ENCODE measurements around the gene TCEAL7.
"Not testable (repeated sequence)": the region's sequence is repeated elsewhere in the genome, so short reads cannot be mapped to it uniquely, and the experiment has no call there.

The TCEAL7 gene

GRCh38 chrX:103329991-103330390 is at the start of gene TCEAL7:
TSS of gene TCEAL7 (plus strand) at chrX:103330239. CDS start at chrX:103331404, 1,165 bp downstream.
- peak within 1 kb of the TSS; percentile 67 for H3K4me3 ChIP-seq (ENCODE audit: low read length)
- peak within 1 kb of the TSS; percentile 73 for H3K9ac ChIP-seq (ENCODE audit: low read length)
- H3K27ac ChIP-seq (ENCODE audit: low read length) = peak within 1 kb of the TSS; percentile 19

DNA sequence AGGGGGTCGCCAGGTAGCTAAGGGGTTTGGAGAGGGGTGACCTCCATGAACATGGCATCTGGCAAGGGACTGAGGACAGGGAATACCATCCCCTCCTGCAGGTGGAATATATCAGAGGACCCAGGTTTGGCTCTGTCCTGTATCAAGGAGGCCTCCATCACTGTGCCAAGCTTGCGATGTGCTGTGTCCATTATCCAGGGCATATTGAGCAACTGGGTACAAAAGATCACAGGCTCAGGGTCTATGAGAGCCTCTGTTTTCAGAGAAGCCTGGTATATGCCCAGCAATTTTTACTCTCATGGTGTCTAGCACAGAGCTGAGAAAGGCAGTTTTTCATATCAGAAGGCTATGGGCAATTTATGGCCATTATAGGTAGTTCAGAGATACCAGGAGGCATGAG is 36.9 kb upstream of the TCEAL7 start:
- H3K27me3 ChIP-seq (ENCODE audit: control insufficient read depth, insufficient read depth, low read length) = peaks cover 35% of the 10 kb centered on the region
- H3K4me1 ChIP-seq (ENCODE audit: control insufficient read depth, low read depth, low read length) = peaks cover 15% of the 10 kb centered on the region
- H3K27ac ChIP-seq (ENCODE audit: low read length) = no peak overlapping the region
- no peaks in the 10 kb centered on the region for H3K36me3 ChIP-seq (ENCODE audit: control insufficient read depth, low read depth, low read length)
- no peak overlapping the region for H3K9ac ChIP-seq (ENCODE audit: low read length)
- no peaks in the 10 kb centered on the region for H3K9me3 ChIP-seq (ENCODE audit: control insufficient read depth, low read depth, low read length)
- H3K4me3 ChIP-seq (ENCODE audit: low read length) = no peak overlapping the region

More at GRCh38 chrX:103329991-103330390, at the start of gene TCEAL7:
- peaks cover 32% of the 10 kb centered on the region for H3K4me1 ChIP-seq (ENCODE audit: control insufficient read depth, low read depth, low read length)
- H3K36me3 ChIP-seq (ENCODE audit: control insufficient read depth, low read depth, low read length) = no peaks in the 10 kb centered on the region
- no peaks in the 10 kb centered on the region for H3K27me3 ChIP-seq (ENCODE audit: control insufficient read depth, insufficient read depth, low read length)
- no peaks in the 10 kb centered on the region for H3K9me3 ChIP-seq (ENCODE audit: control insufficient read depth, low read depth, low read length)

DNA sequence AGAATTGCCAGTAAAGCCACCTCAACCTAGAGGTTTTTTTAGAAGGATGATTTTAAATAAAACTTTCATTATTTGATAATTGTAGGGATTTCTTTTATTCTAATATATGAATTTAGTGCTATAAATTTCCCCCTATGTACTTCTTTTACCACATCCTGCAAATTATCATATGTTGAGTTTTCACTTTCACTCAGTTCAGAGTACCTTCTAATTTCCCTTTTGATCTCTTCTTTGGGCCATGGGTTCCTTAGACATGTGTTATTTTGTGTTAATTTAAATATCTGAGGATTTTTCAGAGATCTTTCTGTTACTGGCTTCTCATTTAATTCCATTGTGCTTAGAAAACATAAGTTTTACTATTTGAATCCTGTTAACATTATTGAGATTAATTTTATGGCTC is 25.3 kb upstream of the TCEAL7 start:
- no peaks in the 10 kb centered on the region for H3K9me3 ChIP-seq (ENCODE audit: control insufficient read depth, low read depth, low read length)
- peaks cover 11% of the 10 kb centered on the region for H3K36me3 ChIP-seq (ENCODE audit: control insufficient read depth, low read depth, low read length)
- H3K4me3 ChIP-seq (ENCODE audit: low read length) = no peak overlapping the region
- H3K27ac ChIP-seq (ENCODE audit: low read length) = no peak overlapping the region
- no peak overlapping the region for H3K9ac ChIP-seq (ENCODE audit: low read length)
- no peaks in the 10 kb centered on the region for H3K4me1 ChIP-seq (ENCODE audit: control insufficient read depth, low read depth, low read length)
- H3K27me3 ChIP-seq (ENCODE audit: control insufficient read depth, insufficient read depth, low read length) = no peaks in the 10 kb centered on the region

- not testable (repeated sequence) for H3K9me3 ChIP-seq (ENCODE audit: control insufficient read depth, low read depth, low read length); H3K4me3 ChIP-seq (ENCODE audit: low read length); H3K27ac ChIP-seq (ENCODE audit: low read length); H3K27me3 ChIP-seq (ENCODE audit: control insufficient read depth, insufficient read depth, low read length); H3K9ac ChIP-seq (ENCODE audit: low read length); H3K4me1 ChIP-seq (ENCODE audit: control insufficient read depth, low read depth, low read length)
- peaks cover 11% of the 10 kb centered on the region for H3K36me3 ChIP-seq (ENCODE audit: control insufficient read depth, low read depth, low read length)
Measured at GRCh38 chrX:103305666-103306065, 24.4 kb upstream of the TCEAL7 start.

GRCh38 chrX:103309860-103310554 is 20.0 kb upstream of the TCEAL7 start:
- peak overlapping the region; percentile 87 for H3K9ac ChIP-seq (ENCODE audit: low read length)

DNA sequence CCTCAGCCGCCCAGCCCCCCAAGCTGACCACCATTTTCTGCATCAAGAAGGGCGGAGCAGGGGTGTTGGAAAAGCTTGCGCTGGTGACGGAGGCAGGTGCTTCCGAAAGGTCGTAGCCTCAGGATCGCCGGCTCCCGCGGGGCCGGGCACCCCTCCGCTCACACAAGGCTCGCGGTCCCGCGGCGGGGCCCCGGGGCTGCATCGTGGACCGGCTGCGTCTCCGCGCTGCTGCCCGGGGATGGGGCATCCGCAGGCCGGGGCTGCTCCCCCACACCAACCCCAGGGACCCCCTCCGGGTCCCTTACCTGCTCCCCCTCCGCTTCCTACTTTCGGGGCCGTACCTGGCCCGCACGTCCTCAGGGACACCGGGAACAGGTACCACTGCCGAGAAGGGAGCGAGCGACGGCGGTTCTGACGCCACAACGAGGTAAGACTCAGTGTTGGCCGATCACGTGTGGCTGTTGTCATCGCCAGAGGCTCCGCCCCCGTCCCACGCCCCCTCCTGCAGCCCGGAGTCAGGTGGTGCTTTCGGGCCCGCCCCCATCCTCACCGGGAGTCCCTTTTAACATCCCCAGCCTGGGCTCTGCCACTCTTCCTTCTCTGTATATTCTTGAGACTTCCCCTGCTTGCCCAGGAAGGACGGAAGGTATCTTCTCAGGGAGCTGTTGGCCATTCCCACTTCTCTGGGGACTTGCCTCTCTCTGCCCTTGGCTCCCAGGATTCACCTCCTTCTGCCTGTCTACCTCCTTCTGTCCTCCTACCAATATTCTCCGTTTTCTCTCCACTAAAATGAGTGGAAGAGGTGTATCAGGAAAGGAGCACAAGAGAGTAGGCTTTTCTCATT is 19.3 kb upstream of the TCEAL7 start, which contains the start of gene BEX2:
Gene BEX2 (minus strand): TSS at position 436 of the 844 bp plus-strand sequence. CDS start 1,014 bp downstream, outside the sequence.
- H3K4me1 ChIP-seq (ENCODE audit: control insufficient read depth, low read depth, low read length) = peaks cover 6% of the 10 kb centered on the region
- no peak within 1 kb of the TSS for H3K27ac ChIP-seq (ENCODE audit: low read length)
- peak within 1 kb of the TSS; percentile 86 for H3K4me3 ChIP-seq (ENCODE audit: low read length)
- peaks cover 11% of the 10 kb centered on the region for H3K36me3 ChIP-seq (ENCODE audit: control insufficient read depth, low read depth, low read length)
- peak within 1 kb of the TSS; percentile 87 for H3K9ac ChIP-seq (ENCODE audit: low read length)
- no peaks in the 10 kb centered on the region for H3K27me3 ChIP-seq (ENCODE audit: control insufficient read depth, insufficient read depth, low read length)
- no peaks in the 10 kb centered on the region for H3K9me3 ChIP-seq (ENCODE audit: control insufficient read depth, low read depth, low read length)

More at GRCh38 chrX:103309860-103310554, 20.0 kb upstream of the TCEAL7 start:
- Histone ChIP-seq H3K27me3 (ENCODE audit: control insufficient read depth, insufficient read depth, low read length) (no peaks in the 10 kb centered on the region), H3K27ac (ENCODE audit: low read length) (no peak overlapping the region), H3K4me3 (ENCODE audit: low read length) (peak overlapping the region; percentile 86), H3K4me1 (ENCODE audit: control insufficient read depth, low read depth, low read length) (peaks cover 6% of the 10 kb centered on the region), H3K36me3 (ENCODE audit: control insufficient read depth, low read depth, low read length) (peaks cover 11% of the 10 kb centered on the region), H3K9me3 (ENCODE audit: control insufficient read depth, low read depth, low read length) (no peaks in the 10 kb centered on the region)

GRCh38 chrX:103311399-103311780 is 18.6 kb upstream of the TCEAL7 start:
- H3K9me3 ChIP-seq (ENCODE audit: control insufficient read depth, low read depth, low read length) = no peaks in the 10 kb centered on the region
- H3K27ac ChIP-seq (ENCODE audit: low read length) = no peak overlapping the region
- H3K27me3 ChIP-seq (ENCODE audit: control insufficient read depth, insufficient read depth, low read length) = no peaks in the 10 kb centered on the region
- H3K4me1 ChIP-seq (ENCODE audit: control insufficient read depth, low read depth, low read length) = peaks cover 6% of the 10 kb centered on the region
- peak overlapping the region; percentile 86 for H3K4me3 ChIP-seq (ENCODE audit: low read length)
- H3K36me3 ChIP-seq (ENCODE audit: control insufficient read depth, low read depth, low read length) = peaks cover 11% of the 10 kb centered on the region
- H3K9ac ChIP-seq (ENCODE audit: low read length) = peak overlapping the region; percentile 87

DNA sequence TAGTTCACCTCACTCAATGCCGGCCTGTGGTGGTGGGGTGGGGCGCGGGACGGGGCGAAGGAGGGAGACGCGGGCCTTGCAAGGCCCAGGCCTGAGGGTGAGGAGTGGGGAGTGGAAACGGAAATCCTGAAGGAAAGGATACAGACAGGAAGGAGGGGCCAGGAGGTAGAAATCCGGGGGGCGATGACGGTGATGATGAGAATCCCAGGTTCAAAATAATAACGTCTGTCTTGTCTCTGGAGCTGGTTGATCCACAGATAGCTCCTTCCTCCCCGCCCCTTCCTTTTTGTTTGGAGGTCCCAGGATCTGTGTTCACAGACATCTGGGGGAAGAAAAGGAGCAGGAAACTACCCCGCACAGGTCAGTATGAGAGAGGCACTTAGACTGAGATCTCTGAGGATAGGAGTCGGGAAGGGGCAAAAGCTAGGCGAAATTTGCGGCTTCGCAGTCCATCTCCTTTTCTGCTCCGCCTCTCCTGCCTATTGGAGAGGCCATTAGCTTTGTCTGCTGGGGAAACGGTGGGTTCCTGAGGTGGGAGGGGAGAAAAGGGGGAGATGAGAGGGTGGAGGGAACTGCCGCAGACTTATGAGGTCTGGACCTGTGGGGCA is 746 bp downstream of the TCEAL7 start:
- Histone ChIP-seq H3K4me3 (ENCODE audit: low read length) (peak overlapping the region; percentile 67), H3K9ac (ENCODE audit: low read length) (peak overlapping the region; percentile 73), H3K9me3 (ENCODE audit: control insufficient read depth, low read depth, low read length) (no peaks in the 10 kb centered on the region), H3K27ac (ENCODE audit: low read length) (peak overlapping the region; percentile 19), H3K36me3 (ENCODE audit: control insufficient read depth, low read depth, low read length) (no peaks in the 10 kb centered on the region), H3K4me1 (ENCODE audit: control insufficient read depth, low read depth, low read length) (peaks cover 32% of the 10 kb centered on the region), H3K27me3 (ENCODE audit: control insufficient read depth, insufficient read depth, low read length) (no peaks in the 10 kb centered on the region)

DNA sequence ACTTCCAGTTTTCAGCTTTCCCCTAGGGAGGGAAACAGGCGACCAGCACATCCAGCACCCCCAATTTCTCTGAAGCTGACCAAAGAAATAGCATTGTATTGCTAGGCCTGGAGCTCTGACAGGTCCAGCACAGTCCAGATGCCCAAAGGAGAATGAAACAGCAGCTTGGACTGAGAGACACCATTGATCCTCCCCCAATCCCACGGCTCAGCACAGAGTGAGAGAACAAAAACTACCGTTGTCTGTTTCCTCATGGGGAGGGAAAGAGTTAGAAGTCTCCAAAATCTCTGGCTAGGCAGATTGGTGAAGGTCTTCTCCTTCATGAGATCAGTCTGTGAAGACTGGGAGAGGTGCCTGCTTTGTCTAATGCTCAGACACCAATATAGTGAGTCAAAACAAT is 8.6 kb downstream of the TCEAL7 start:
- Histone ChIP-seq H3K9ac (ENCODE audit: low read length) (no peak overlapping the region), H3K4me3 (ENCODE audit: low read length) (no peak overlapping the region), H3K27me3 (ENCODE audit: control insufficient read depth, insufficient read depth, low read length) (no peaks in the 10 kb centered on the region), H3K4me1 (ENCODE audit: control insufficient read depth, low read depth, low read length) (no peaks in the 10 kb centered on the region), H3K9me3 (ENCODE audit: control insufficient read depth, low read depth, low read length) (no peaks in the 10 kb centered on the region), H3K27ac (ENCODE audit: low read length) (no peak overlapping the region), H3K36me3 (ENCODE audit: control insufficient read depth, low read depth, low read length) (no peaks in the 10 kb centered on the region)

DNA sequence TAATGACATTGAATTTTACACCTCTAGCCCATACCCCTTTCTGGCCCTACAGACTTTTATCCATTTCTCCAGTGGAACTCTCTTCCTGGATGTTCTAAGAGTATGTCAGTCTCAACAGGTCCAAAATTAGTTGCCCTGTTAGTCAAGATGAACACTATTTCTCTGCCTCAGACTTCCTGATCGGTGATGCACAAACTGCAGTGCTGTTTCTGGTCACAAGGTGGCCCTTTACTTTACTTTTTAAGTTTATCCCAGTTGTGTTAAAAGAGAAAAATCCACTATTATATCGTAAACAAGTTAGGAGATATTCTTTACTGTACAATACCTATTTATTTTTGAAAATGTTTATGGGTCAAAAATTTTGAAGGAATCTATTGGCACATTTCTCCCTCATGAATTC is 13.1 kb downstream of the TCEAL7 start:
- Histone ChIP-seq H3K4me1 (ENCODE audit: control insufficient read depth, low read depth, low read length) (peaks cover 4% of the 10 kb centered on the region), H3K9ac (ENCODE audit: low read length) (no peak overlapping the region), H3K27me3 (ENCODE audit: control insufficient read depth, insufficient read depth, low read length) (peaks cover 4% of the 10 kb centered on the region), H3K9me3 (ENCODE audit: control insufficient read depth, low read depth, low read length) (no peaks in the 10 kb centered on the region), H3K4me3 (ENCODE audit: low read length) (no peak overlapping the region), H3K27ac (ENCODE audit: low read length) (no peak overlapping the region), H3K36me3 (ENCODE audit: control insufficient read depth, low read depth, low read length) (no peaks in the 10 kb centered on the region)

DNA sequence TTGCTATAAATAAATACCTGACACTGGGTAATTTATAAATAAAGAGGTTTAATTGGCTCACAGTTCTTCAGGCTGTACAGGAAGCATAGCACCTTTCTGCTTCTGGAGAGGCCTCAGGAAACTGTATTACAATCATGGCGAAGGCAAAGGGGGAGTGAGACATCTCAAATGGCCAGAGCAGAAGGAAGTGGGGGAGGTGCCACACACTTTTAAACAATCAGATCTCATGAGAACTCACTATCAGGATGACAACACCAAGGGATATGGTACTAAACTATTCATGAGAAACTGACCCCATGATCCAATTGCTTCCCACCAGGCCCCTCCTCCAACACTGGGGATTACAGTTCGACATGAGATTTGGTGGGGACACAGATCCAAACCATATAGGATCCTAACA is 14.6 kb downstream of the TCEAL7 start:
- H3K9ac ChIP-seq (ENCODE audit: low read length) = no peak overlapping the region
- H3K27me3 ChIP-seq (ENCODE audit: control insufficient read depth, insufficient read depth, low read length) = peaks cover 16% of the 10 kb centered on the region
- peaks cover 4% of the 10 kb centered on the region for H3K4me1 ChIP-seq (ENCODE audit: control insufficient read depth, low read depth, low read length)
- no peaks in the 10 kb centered on the region for H3K36me3 ChIP-seq (ENCODE audit: control insufficient read depth, low read depth, low read length)
- no peak overlapping the region for H3K4me3 ChIP-seq (ENCODE audit: low read length)
- H3K9me3 ChIP-seq (ENCODE audit: control insufficient read depth, low read depth, low read length) = no peaks in the 10 kb centered on the region
- no peak overlapping the region for H3K27ac ChIP-seq (ENCODE audit: low read length)
